22Rv1 (cell line): ENCODE measurements around the gene LRTM1.

Experiments
- CTCF ChIP-seq: fragments of 450-650 bp; IDR thresholded peaks from 2 replicates; pipeline ENCODE4 v1.5.1; 2017; ENCODE audit warnings: mild to moderate bottlenecking
- ZFX ChIP-seq: fragments of 450-650 bp; IDR thresholded peaks from 2 replicates; pipeline ENCODE4 v1.6.1; 2017; ENCODE audit warnings: antibody characterized with exemption, borderline replicate concordance

- TF ChIP-seq CTCF (no peak), ZFX (no peak)
These were observed 13.7 kb downstream of the LRTM1 start for GRCh38 chr3:54914180-54914579.
